Pancreas (tissue), 10 donors: Measurements from ENCODE around the gene NDFIP2. TPM values are rescaled to one million over a fixed set of nuclear protein-coding genes. Genes with fewer than 3 reads are reported as not detected.
A peak's percentile ranks its signal among the peaks of the same experiment; 100 is the strongest.
"Not testable (repeated sequence)": the region's sequence is repeated elsewhere in the genome, so short reads cannot be mapped to it uniquely, and the experiment has no call there.

Experiments
- ATAC-seq, 4 donors: fragments of 200-7000 bp; cut with Tn5 transposase; one replicate each; pipeline versions ENCODE4 v1.8.0 to v1.9.1; 2020; ENCODE audit warnings: mild to moderate bottlenecking in 4 of 4, moderate library complexity in 4 of 4
- DNase-seq, 6 donors: peaks; one replicate each; pipeline ENCODE4 v3.0.0-alpha.2; 2020
- FAIRE-seq: peaks from 2 replicates; lab custom pipeline; 2012; peaks lifted over from hg19 to GRCh38; lab: Jason Lieb, UNC
- H3K27ac ChIP-seq, 4 donors: fragments of 200-600 bp; sonication (generic); 1 replicate in 3 of 4; 2 replicates in 1 of 4; pipeline versions ENCODE4 v1.5.0 to v1.8.0; 2020
- H3K27me3 ChIP-seq, 4 donors: fragments of 200-600 bp; one replicate each; pipeline ENCODE4 v1.8.0; 2021
- H3K36me3 ChIP-seq, 3 donors: fragments of 200-600 bp; sonication (generic) in 1 of 3; one replicate each; pipeline versions ENCODE4 v1.5.0 to v1.8.0; 2020 to 2021
- H3K4me1 ChIP-seq, 3 donors: fragments of 200-600 bp; one replicate each; pipeline ENCODE4 v1.8.0; 2021
- H3K4me3 ChIP-seq, 4 donors: fragments of 200-600 bp; sonication (generic) in 2 of 4; one replicate each; pipeline versions ENCODE4 v1.5.0 to v1.8.0; 2020 to 2021
- H3K9me3 ChIP-seq, 4 donors: fragments of 200-600 bp; one replicate each; pipeline ENCODE4 v1.8.0; 2021
- WGBS, 2 donors: extraction: QIAGEN DNeasy Blood & Tissue Kit; methylation state at CpG; one replicate each; pipeline ENCODE4 v1.1.7; 2013; 5-methylcytosine and 5-hydroxymethylcytosine counted together
- intact Hi-C, 3 donors: fragments of 100-400 bp; cut with DNase I; formaldehyde crosslinking; loops; one replicate each; pipeline versions ENCODE4 v1.11.1 to v1.14.2; 2022
- polyA plus RNA-seq, 2 donors: library from polyadenylated mRNA; stranded (reverse); fragments of 200-250 nt; gene quantifications; one replicate each; pipeline ENCODE4 v1.2.3, GENCODE V29; 2013
- total RNA-seq, 6 donors: library from RNA; stranded (reverse); fragmentation: NEBNext Ultra II Directional in 4 of 6; extraction: Animal tissue kit (Norgen Biotek cat#: 25700) in 4 of 6; gene quantifications; one replicate each; pipeline versions ENCODE4 v1.2.1 to v1.2.4, GENCODE V29; 2021 to 2023
- TF ChIP-seq, protein P1 (sequence below), 4 donors: fragments of 200-600 bp; sonication (generic) in 3 of 4; IDR thresholded peaks; one replicate each; pipeline versions ENCODE4 v1.5.0 to v1.8.0; 2021; ENCODE audit warnings: antibody characterized with exemption in 4 of 4
- donor health status: healthy with polysubstance abuse.
- donor health status: DM: no; HTN: no; CAD: no; lungs with moderate emphysema.
- donor health status: DM: no; HTN: no; CAD: no.
- donor health status: control.
- donor health status: control.
- donor health status: Bipolar disorder and iron deficiency.
- donor health status: DM: yes; HTN: yes; CAD: no.
- donor health status: DM: no; HTN: no; CAD: no.
- donor health status: DM: no; HTN: no; CAD: no.
- donor health status: DM: yes; HTN: yes; CAD: no.

NDFIP2 gene
- total and polyA plus RNA-seq, 8 donors = 6.3 to 35.0 (median 21.9) TPM

DNA sequence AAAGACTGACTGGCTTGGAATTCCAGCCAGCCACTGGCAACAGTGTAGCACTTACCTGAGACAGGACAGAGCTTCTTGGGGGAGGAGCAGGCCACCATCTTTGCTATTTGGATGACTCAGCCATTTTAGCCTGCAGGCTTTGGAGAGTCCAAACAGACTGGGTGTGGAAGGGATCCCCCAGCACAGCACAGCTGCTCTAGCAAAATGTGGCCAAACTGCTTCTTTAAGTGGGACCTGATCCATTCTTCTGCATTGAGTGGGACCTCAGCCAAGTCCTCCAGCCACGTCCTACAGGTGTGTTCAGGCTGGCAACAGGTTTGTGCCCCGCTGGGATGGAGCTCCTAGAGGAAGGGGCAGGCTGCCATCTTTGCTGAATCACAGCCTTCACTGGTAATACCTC, 80.0 kb downstream of the NDFIP2 start:
- ATAC-seq (no peak), FAIRE-seq (no peak)

DNA sequence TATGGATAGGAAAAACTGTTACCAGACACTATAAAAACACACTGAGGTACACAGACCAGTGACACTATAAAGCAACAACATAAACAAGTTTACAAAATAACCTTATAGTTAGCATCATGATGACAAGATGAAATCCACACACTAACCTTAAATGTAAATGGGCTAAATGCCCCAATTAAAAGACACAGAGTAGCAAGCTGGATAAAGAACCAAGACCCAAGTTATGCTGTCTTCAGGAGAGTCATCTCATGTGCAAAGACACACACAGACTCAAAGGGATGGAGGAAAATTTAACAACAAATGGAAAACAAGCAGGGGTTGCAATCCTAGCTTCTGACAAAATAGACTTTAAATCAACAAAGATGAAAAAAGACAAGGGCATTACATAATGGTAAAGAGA, 81.6 kb downstream of the NDFIP2 start:
- H3K27ac ChIP-seq = no peak overlapping the region
- TF ChIP-seq, protein P1, sequence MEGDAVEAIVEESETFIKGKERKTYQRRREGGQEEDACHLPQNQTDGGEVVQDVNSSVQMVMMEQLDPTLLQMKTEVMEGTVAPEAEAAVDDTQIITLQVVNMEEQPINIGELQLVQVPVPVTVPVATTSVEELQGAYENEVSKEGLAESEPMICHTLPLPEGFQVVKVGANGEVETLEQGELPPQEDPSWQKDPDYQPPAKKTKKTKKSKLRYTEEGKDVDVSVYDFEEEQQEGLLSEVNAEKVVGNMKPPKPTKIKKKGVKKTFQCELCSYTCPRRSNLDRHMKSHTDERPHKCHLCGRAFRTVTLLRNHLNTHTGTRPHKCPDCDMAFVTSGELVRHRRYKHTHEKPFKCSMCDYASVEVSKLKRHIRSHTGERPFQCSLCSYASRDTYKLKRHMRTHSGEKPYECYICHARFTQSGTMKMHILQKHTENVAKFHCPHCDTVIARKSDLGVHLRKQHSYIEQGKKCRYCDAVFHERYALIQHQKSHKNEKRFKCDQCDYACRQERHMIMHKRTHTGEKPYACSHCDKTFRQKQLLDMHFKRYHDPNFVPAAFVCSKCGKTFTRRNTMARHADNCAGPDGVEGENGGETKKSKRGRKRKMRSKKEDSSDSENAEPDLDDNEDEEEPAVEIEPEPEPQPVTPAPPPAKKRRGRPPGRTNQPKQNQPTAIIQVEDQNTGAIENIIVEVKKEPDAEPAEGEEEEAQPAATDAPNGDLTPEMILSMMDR (IDR thresholded peaks at IDR 0.05) = no peak
- DNase-seq = no peak
- FAIRE-seq = no peak
- no peaks in the 10 kb centered on the region for H3K27me3 ChIP-seq
- H3K36me3 ChIP-seq = no peaks in the 10 kb centered on the region
- intact Hi-C loops = no loop called here
- no peak overlapping the region for H3K4me3 ChIP-seq
- no peak for ATAC-seq
- H3K4me1 ChIP-seq = no peaks in the 10 kb centered on the region
- no peaks in the 10 kb centered on the region for H3K9me3 ChIP-seq

More for the DNA sequence above, 80.0 kb downstream of the NDFIP2 start:
- 90 to 94% methylated on average over 2 of the region's 2 CpGs for WGBS, 2 donors
- no peak overlapping the region for H3K27ac ChIP-seq
- intact Hi-C loops = no loop called here
- H3K9me3 ChIP-seq = no peaks in the 10 kb centered on the region
- TF ChIP-seq, protein P1 (IDR thresholded peaks at IDR 0.05) = no peak
- no peaks in the 10 kb centered on the region for H3K4me1 ChIP-seq
- no peak overlapping the region for H3K4me3 ChIP-seq
- peak in 2 of 6 donors; percentile 17 to 19 for DNase-seq
- H3K27me3 ChIP-seq = no peaks in the 10 kb centered on the region
- H3K36me3 ChIP-seq = no peaks in the 10 kb centered on the region

DNA sequence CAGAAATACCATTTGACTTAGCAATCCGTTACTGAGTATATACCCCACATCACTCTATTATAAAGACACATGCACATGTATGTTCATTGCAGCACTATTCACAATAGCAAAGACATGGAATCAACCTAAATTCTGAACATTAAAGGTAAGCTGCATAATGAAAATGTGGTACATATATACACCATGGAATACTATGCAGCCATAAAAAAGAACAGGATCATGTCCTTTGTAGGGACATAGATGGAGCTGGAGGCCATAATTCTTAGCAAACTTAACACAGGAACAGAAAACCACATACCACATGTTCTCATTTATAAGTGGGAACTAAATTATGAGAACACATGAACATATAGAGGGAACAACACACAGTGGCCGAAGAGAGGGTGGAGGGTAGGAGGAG, 85.2 kb downstream of the NDFIP2 start:
- Histone ChIP-seq H3K36me3 (no peaks in the 10 kb centered on the region), H3K27ac (no peak overlapping the region), H3K27me3 (no peaks in the 10 kb centered on the region), H3K4me3 (no peak overlapping the region), H3K9me3 (no peaks in the 10 kb centered on the region), H3K4me1 (no peaks in the 10 kb centered on the region)
- TF ChIP-seq, protein P1 (IDR thresholded peaks at IDR 0.05) = no peak
- FAIRE-seq = no peak
- intact Hi-C loops = no loop called here
- no peak for ATAC-seq
- no peak for DNase-seq
- 95 to 97% methylated on average over 2 of the region's 2 CpGs for WGBS, 2 donors

DNA sequence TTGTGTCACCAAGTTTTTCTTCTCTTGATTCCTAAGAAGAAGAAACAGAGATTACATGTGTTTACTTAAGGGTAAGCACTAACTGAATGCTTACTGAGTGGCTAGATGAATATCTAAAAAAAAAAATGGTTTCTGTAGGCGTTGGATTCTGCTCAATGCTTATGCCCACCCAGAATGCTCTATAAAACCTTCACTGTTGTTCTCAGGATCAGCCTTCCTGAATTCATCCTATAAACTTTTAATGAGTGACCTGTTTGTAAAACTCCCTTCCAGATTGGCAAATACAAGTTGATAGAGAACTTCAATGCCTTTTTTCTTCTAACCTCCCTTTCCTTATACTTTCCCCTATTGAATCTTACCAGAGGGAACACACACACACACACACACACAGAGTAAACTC, 90.2 kb downstream of the NDFIP2 start:
- H3K9me3 ChIP-seq = no peaks in the 10 kb centered on the region
- H3K36me3 ChIP-seq = no peaks in the 10 kb centered on the region
- intact Hi-C loops = no loop called here
- H3K27me3 ChIP-seq = no peaks in the 10 kb centered on the region
- no peak for ATAC-seq
- H3K4me1 ChIP-seq = no peaks in the 10 kb centered on the region
- H3K27ac ChIP-seq = no peak overlapping the region
- DNase-seq = no peak
- FAIRE-seq = no peak
- H3K4me3 ChIP-seq = no peak overlapping the region
- WGBS, 2 donors = 63 to 70% methylated on average over 1 of the region's 1 CpG
- TF ChIP-seq, protein P1 (IDR thresholded peaks at IDR 0.05) = no peak

DNA sequence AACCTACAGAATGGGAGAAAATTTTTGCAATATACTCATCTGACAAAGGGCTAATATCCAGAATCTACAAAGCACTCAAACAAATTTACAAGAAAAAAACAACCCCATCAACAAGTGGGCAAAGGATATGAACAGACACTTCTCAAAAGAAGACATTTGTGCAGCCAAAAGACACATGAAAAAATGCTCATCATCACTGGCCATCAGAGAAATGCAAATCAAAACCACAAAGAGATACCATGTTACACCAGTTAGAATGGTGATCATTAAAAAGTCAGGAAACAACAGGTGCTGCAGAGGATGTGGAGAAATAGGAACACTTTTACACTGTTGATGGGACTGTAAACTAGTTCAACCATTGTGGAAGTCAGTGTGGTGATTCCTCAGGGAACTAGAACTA, 92.9 kb downstream of the NDFIP2 start:
- H3K9me3 ChIP-seq, DNase-seq, H3K36me3 ChIP-seq, H3K4me3 ChIP-seq, FAIRE-seq, intact Hi-C loops, ATAC-seq, H3K27ac ChIP-seq, H3K27me3 ChIP-seq, H3K4me1 ChIP-seq: not testable (repeated sequence)
